Activated CD4-positive, alpha-beta T cell treated with anti-CD3 and anti-CD28 coated beads, Interleukin-2, amount 10 ng/mL, durations not matched to agents 7 days and 5 days (primary cell): Measurements from ENCODE around the gene ASPG. TPM values are rescaled to one million over a fixed set of nuclear protein-coding genes. Genes with fewer than 3 reads are reported as not detected.

Experiments
- CTCF ChIA-PET: fragments of 350-600 bp; sonication (Branson Sonifier 250); formaldehyde crosslinking; loops from one replicate; lab custom pipeline; 2021; ENCODE audit warnings: antibody characterized with exemption; lab: Charles Lee
- POLR2A ChIA-PET: fragments of 350-600 bp; sonication (Branson Sonifier 250); formaldehyde crosslinking; loops from one replicate; lab custom pipeline; 2021; ENCODE audit warnings: antibody characterized with exemption; lab: Charles Lee
- DNase-seq: peaks from one replicate; pipeline ENCODE4 v3.0.0-alpha.2; 2020
- H3K27ac Mint-ChIP-seq: one replicate; pipeline ENCODE4 v1.8.0; 2021; ENCODE audit warnings: mild to moderate bottlenecking, moderate library complexity, mixed read lengths
- H3K27me3 Mint-ChIP-seq: one replicate; pipeline ENCODE4 v1.8.0; 2021; ENCODE audit warnings: mixed read lengths
- H3K36me3 Mint-ChIP-seq: one replicate; pipeline ENCODE4 v1.8.0; 2021; ENCODE audit warnings: low read depth, mixed read lengths
- H3K4me1 Mint-ChIP-seq: one replicate; pipeline ENCODE4 v1.8.0; 2021; ENCODE audit warnings: mixed read lengths
- H3K4me3 Mint-ChIP-seq: one replicate; pipeline ENCODE4 v1.8.0; 2021; ENCODE audit warnings: mild to moderate bottlenecking, moderate library complexity, mixed read lengths
- H3K9me3 Mint-ChIP-seq: one replicate; pipeline ENCODE4 v1.8.0; 2021; ENCODE audit warnings: mixed read lengths
- total RNA-seq, 2 experiments: library from RNA; stranded (reverse); gene quantifications; one replicate each; pipeline ENCODE4 v1.2.3, GENCODE V29; 2021

The ASPG gene
- total RNA-seq, 2 experiments from 2014 or later, result not detected

- Mint-ChIP-seq H3K9me3 (no peaks in the 10 kb centered on the region), H3K4me1 (peaks cover 3% of the 10 kb centered on the region), H3K36me3 (no peaks in the 10 kb centered on the region), H3K4me3 (no peak overlapping the region), H3K27me3 (no peaks in the 10 kb centered on the region), H3K27ac (no peak overlapping the region)
- ChIA-PET CTCF (no interaction called here), POLR2A (no interaction called here)
- DNase-seq, result no peak
Observed at GRCh38 chr14:104091927-104092771, 6.6 kb downstream of the ASPG start.

- Mint-ChIP-seq H3K36me3 (no peaks in the 10 kb centered on the region), H3K27me3 (no peaks in the 10 kb centered on the region), H3K27ac (no peak overlapping the region), H3K4me1 (peaks cover 3% of the 10 kb centered on the region), H3K9me3 (no peaks in the 10 kb centered on the region), H3K4me3 (no peak overlapping the region)
- DNase-seq, result no peak
- CTCF ChIA-PET, result interaction anchor here (2.4 kb wide), 1 partner anchor 15 kb away, joined by 16 read pairs; no protein-coding TSS in a partner anchor
- POLR2A ChIA-PET, result no interaction called here
Observed at GRCh38 chr14:104092931-104093365, 7.4 kb downstream of the ASPG start.

- Mint-ChIP-seq H3K9me3 (no peaks in the 10 kb centered on the region), H3K4me1 (peaks cover 3% of the 10 kb centered on the region), H3K4me3 (no peak overlapping the region), H3K27ac (no peak overlapping the region), H3K36me3 (no peaks in the 10 kb centered on the region), H3K27me3 (no peaks in the 10 kb centered on the region)
- ChIA-PET CTCF (interaction anchor here (2.4 kb wide), 1 partner anchor 16 kb away, joined by 16 read pairs; no protein-coding TSS in a partner anchor), POLR2A (no interaction called here)
- DNase-seq, result no peak
Observed at GRCh38 chr14:104093366-104094055, 8.0 kb downstream of the ASPG start.

GRCh38 chr14:104094056-104094708, 8.7 kb downstream of the ASPG start:
- ChIA-PET CTCF (interaction anchor here (0.7 to 2.4 kb wide), 3 partner anchors 16 to 93 kb away, joined by 3 to 16 read pairs (median 3); no protein-coding TSS in a partner anchor), POLR2A (no interaction called here)
- Mint-ChIP-seq H3K4me3 (no peak overlapping the region), H3K36me3 (no peaks in the 10 kb centered on the region), H3K27me3 (no peaks in the 10 kb centered on the region), H3K27ac (no peak overlapping the region), H3K4me1 (peaks cover 3% of the 10 kb centered on the region), H3K9me3 (no peaks in the 10 kb centered on the region)
- no peak for DNase-seq

GRCh38 chr14:104094709-104095425, 9.4 kb downstream of the ASPG start:
- Mint-ChIP-seq H3K4me1 (peaks cover 3% of the 10 kb centered on the region), H3K4me3 (no peak overlapping the region), H3K27me3 (no peaks in the 10 kb centered on the region), H3K36me3 (no peaks in the 10 kb centered on the region), H3K27ac (no peak overlapping the region), H3K9me3 (no peaks in the 10 kb centered on the region)
- POLR2A ChIA-PET, result no interaction called here
- DNase-seq, result peak; percentile 74
- CTCF ChIA-PET, result interaction anchor here (0.7 to 2.4 kb wide), 3 partner anchors 17 to 92 kb away, joined by 3 to 16 read pairs (median 3); no protein-coding TSS in a partner anchor

- Mint-ChIP-seq H3K4me1 (peaks cover 3% of the 10 kb centered on the region), H3K36me3 (no peaks in the 10 kb centered on the region), H3K27ac (no peak overlapping the region), H3K4me3 (no peak overlapping the region), H3K27me3 (no peaks in the 10 kb centered on the region), H3K9me3 (no peaks in the 10 kb centered on the region)
- POLR2A ChIA-PET, result no interaction called here
- CTCF ChIA-PET, result no interaction called here
- no peak for DNase-seq
Observed at GRCh38 chr14:104095426-104096310, 10.2 kb downstream of the ASPG start.

- no peak overlapping the region for H3K4me3 Mint-ChIP-seq
- no peaks in the 10 kb centered on the region for H3K36me3 Mint-ChIP-seq
- no peak overlapping the region for H3K27ac Mint-ChIP-seq
- H3K9me3 Mint-ChIP-seq, result no peaks in the 10 kb centered on the region
- no peaks in the 10 kb centered on the region for H3K27me3 Mint-ChIP-seq
- peaks cover 3% of the 10 kb centered on the region for H3K4me1 Mint-ChIP-seq
- POLR2A ChIA-PET, result no interaction called here
- no peak for DNase-seq
- CTCF ChIA-PET, result no interaction called here
Observed at GRCh38 chr14:104096318-104096717, 10.8 kb downstream of the ASPG start.

- Mint-ChIP-seq H3K27ac (no peak overlapping the region), H3K36me3 (no peaks in the 10 kb centered on the region), H3K9me3 (no peaks in the 10 kb centered on the region), H3K4me3 (no peak overlapping the region), H3K27me3 (no peaks in the 10 kb centered on the region), H3K4me1 (peaks cover 3% of the 10 kb centered on the region)
- CTCF ChIA-PET, result no interaction called here
- POLR2A ChIA-PET, result no interaction called here
- no peak for DNase-seq
Observed at GRCh38 chr14:104096751-104097700, 11.5 kb downstream of the ASPG start.

- H3K27ac Mint-ChIP-seq, result no peak overlapping the region
- ChIA-PET POLR2A (no interaction called here), CTCF (no interaction called here)
- no peaks in the 10 kb centered on the region for H3K9me3 Mint-ChIP-seq
- H3K4me3 Mint-ChIP-seq, result no peak overlapping the region
- H3K4me1 Mint-ChIP-seq, result peaks cover 3% of the 10 kb centered on the region
- DNase-seq, result no peak
- no peaks in the 10 kb centered on the region for H3K36me3 Mint-ChIP-seq
- H3K27me3 Mint-ChIP-seq, result no peaks in the 10 kb centered on the region
Observed at GRCh38 chr14:104098272-104099095, 13.0 kb downstream of the ASPG start.
